Measurements from ENCODE around the gene SYPL1.

- TF ChIP-seq CTCF (IDR thresholded peaks at IDR 0.05) (no peak), ZFX (IDR thresholded peaks at IDR 0.05; ENCODE audit: borderline replicate concordance) (no peak)
These were observed 59.4 kb downstream of the SYPL1 start for GRCh38 chr7:106052681-106053080.
